HepG2 (cell line): ENCODE data around the gene PRR23E.

ENCODE experiments used
- CTCF ChIP-seq: sonication (generic); formaldehyde crosslinking; IDR thresholded peaks from 2 replicates; pipeline ENCODE4 v1.5.0; 2020; ENCODE audit warnings: mild to moderate bottlenecking, missing genetic modification reagents, moderate library complexity
- NR3C1 ChIP-seq: sonication (generic); formaldehyde crosslinking; IDR thresholded peaks from 2 replicates; pipeline ENCODE4 v1.4.0; 2020; ENCODE audit warnings: missing genetic modification reagents
- SALL2 ChIP-seq: sonication (generic); formaldehyde crosslinking; IDR thresholded peaks from 2 replicates; pipeline ENCODE4 v1.8.1; 2023; ENCODE audit warnings: mild to moderate bottlenecking, missing genetic modification reagents, inconsistent platforms
- SMARCC2 ChIP-seq: fragments of 450-650 bp; IDR thresholded peaks from 2 replicates; pipeline ENCODE4 v1.6.1; 2017; ENCODE audit warnings: antibody characterized with exemption, mild to moderate bottlenecking
- TBL1XR1 ChIP-seq: fragments of 150-350 bp; IDR thresholded peaks from 2 replicates; pipeline ENCODE4 v1.6.1; 2014; ENCODE audit warnings: borderline replicate concordance, low read length; ENCODE audit not compliant: partially characterized antibody
- ZNF264 ChIP-seq: sonication (generic); formaldehyde crosslinking; IDR thresholded peaks from 2 replicates; pipeline ENCODE4 v1.4.0; 2020; ENCODE audit warnings: missing genetic modification reagents
- ZNF335 ChIP-seq: sonication (generic); formaldehyde crosslinking; IDR thresholded peaks from 2 replicates; pipeline ENCODE4 v1.4.0; 2020; ENCODE audit warnings: missing genetic modification reagents

- TF ChIP-seq SALL2 (CRISPR knock-in tag) (no peak), CTCF (CRISPR knock-in tag) (no peak), SMARCC2 (no peak), TBL1XR1 (no peak), ZNF264 (CRISPR knock-in tag) (no peak), ZNF335 (CRISPR knock-in tag) (no peak), NR3C1 (no peak)
Observed at GRCh38 chr3:127222163-127222562, 29.2 kb downstream of the PRR23E start.
